ENCODE measurements around the gene IL1RN.

Gene IL1RN

GRCh38 chr2:113127646-113128570, 510 bp downstream of the IL1RN start:
- no peak for DNase-seq (ENCODE audit: low read depth in 2 of 2)

DNA sequence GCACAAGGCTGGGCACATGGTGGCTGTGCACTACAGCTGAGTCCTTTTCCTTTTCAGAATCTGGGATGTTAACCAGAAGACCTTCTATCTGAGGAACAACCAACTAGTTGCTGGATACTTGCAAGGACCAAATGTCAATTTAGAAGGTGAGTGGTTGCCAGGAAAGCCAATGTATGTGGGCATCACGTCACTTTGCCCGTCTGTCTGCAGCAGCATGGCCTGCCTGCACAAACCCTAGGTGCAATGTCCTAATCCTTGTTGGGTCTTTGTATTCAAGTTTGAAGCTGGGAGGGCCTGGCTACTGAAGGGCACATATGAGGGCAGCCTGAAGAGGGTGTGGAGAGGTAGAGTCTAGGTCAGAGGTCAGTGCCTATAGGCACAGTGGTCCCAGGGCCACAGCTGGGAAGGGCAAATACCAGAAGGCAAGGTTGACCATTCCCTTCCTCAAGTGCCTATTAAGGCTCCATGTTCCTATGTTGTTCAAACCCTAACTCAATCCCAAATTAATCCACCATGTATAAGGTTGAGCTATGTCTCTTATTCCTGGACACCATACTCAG, 2.2 kb downstream of the IL1RN start:
- DNase-seq (ENCODE audit: low read depth in 2 of 2) = no peak

DNA sequence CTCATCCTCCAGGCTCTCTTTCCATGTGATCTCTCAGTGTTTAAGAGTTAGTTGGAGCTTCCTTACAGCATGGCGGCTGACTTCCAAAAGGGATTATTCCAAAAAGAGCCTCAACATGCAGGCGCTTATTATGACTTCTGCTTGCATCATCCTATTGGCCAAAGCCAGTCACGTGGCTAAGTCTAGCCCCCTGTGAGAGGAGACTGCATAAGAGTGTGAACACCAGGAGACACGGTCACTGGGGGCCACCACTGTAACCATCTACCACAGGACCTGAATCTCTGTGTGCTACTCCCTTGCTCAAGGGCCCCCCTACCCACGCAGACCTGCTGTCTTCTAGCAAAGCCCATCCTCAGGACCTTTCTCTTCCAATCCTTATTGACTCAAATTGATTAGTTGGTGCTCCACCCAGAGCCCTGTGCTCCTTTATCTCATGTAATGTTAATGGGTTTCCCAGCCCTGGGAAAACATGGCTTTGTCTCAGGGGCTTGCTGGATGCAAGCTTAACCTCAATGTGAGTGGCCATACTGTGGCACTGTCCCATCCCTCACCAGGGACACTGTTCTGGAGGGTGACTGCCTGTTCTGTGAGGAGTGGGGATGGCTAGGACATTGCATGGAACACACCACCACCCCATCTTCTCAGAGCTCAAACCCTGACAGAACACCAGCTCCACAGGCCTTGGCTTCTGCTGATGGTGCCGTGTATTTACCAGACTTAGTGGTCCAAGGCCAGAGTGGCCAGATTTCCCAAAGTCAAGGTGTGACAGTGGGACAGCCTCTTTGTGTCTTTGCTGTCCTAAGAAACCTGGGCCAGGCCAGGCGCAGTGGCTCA, 4.2 kb downstream of the IL1RN start:
- no peak for DNase-seq (ENCODE audit: low read depth in 2 of 2)

GRCh38 chr2:113132414-113133021, 5.1 kb downstream of the IL1RN start:
- DNase-seq (ENCODE audit: low read depth in 2 of 2) = no peak

DNA sequence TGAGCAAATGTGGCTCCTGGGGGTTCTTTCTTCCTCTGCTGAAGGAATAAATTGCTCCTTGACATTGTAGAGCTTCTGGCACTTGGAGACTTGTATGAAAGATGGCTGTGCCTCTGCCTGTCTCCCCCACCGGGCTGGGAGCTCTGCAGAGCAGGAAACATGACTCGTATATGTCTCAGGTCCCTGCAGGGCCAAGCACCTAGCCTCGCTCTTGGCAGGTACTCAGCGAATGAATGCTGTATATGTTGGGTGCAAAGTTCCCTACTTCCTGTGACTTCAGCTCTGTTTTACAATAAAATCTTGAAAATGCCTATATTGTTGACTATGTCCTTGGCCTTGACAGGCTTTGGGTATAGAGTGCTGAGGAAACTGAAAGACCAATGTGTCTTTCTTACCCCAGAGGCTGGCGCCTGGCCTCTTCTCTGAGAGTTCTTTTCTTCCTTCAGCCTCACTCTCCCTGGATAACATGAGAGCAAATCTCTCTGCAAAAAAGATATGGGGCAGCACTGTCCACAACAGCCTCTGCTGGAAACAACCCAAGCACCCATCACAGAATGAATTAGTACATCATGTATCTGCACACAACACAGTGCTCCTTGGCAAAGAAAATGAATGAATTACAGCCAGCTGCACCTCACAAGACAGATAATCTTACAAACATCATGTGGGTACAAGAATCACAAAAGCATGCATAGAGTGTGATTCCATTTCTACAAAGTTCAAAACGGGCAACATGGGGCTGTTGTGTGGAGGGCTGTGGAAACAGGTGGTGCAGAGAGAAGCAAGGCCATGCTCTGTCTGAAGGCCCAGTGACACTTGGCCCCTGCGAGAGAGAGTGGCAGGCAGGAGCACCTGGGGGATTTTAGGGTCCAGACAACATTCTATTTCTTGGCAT, 6.6 kb downstream of the IL1RN start:
- no peak for DNase-seq (ENCODE audit: low read depth in 2 of 2)

DNA sequence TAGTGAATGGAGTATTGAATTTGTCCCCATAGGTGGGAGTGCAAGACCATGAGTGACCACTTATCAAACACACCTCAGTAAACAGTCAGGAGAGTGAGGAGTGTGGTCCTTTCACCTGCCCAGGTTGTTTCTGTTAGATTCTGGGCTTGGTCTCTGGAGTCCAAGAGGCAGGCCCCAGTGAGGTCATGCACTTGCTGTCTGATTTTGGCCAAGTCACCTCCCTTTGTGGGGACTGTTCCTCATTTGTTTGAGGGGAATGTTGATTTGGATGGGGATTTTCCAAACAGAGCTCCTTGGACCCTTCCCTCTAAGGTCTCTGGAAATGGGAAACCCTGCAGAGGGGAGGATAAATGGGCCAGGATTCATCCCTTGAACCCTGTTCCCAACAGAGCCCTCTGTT, 7.3 kb downstream of the IL1RN start:
- DNase-seq (ENCODE audit: low read depth in 2 of 2) = no peak

GRCh38 chr2:113135317-113135716, 7.9 kb downstream of the IL1RN start:
- no peak for DNase-seq (ENCODE audit: low read depth in 2 of 2)

- DNase-seq (ENCODE audit: low read depth in 2 of 2) = no peak
These were observed 9.7 kb downstream of the IL1RN start for GRCh38 chr2:113136828-113137775.

DNA sequence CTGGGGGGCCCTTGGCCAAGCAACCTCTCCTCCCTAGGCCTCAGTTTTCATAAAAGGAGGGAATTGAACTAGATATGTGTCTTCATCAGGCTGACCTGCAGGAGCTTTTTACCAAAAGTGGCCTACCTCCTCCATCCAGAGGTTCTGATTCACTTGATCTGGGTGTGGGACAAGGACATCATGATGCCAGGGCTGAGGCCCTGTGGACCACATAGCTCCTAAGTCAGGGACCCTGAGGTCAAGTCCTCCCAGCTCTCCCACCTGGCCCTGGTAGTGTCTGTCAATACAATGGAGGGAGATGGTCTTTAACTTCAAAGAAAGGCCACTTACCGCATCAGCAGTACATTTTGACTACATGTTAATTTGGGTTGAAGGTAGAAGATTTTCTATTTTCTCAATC, 10.4 kb downstream of the IL1RN start:
- no peak for DNase-seq (ENCODE audit: low read depth in 2 of 2)

GRCh38 chr2:113138428-113139322, 11.3 kb downstream of the IL1RN start:
- peak; percentile 23 to 35 for DNase-seq (ENCODE audit: low read depth in 2 of 2)

DNA sequence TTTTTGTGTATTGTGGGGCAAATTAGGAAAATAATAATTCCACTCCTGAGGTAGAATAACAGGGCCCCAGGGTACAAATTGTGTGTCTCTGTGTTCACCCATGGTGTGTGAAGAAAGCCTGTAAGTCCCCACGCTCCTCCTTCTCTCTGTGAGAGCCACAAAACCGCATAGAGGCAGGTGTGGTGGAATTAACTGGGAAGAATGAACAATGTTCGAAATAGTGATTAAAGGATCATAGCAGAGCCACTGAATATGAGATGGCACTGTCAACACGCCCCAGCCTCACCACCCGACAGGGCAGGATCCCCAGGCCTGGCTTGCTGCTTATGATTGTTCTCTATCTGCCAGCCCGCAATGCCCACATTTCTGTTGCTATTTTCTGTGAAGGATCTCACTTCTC, 14.1 kb downstream of the IL1RN start:
- DNase-seq (ENCODE audit: low read depth in 2 of 2) = no peak

- DNase-seq (ENCODE audit: low read depth in 2 of 2) = no peak
These were observed 14.9 kb downstream of the IL1RN start for GRCh38 chr2:113142290-113142689.

GRCh38 chr2:113144259-113144658, 16.9 kb downstream of the IL1RN start:
- DNase-seq (ENCODE audit: low read depth in 2 of 2) = no peak

DNA sequence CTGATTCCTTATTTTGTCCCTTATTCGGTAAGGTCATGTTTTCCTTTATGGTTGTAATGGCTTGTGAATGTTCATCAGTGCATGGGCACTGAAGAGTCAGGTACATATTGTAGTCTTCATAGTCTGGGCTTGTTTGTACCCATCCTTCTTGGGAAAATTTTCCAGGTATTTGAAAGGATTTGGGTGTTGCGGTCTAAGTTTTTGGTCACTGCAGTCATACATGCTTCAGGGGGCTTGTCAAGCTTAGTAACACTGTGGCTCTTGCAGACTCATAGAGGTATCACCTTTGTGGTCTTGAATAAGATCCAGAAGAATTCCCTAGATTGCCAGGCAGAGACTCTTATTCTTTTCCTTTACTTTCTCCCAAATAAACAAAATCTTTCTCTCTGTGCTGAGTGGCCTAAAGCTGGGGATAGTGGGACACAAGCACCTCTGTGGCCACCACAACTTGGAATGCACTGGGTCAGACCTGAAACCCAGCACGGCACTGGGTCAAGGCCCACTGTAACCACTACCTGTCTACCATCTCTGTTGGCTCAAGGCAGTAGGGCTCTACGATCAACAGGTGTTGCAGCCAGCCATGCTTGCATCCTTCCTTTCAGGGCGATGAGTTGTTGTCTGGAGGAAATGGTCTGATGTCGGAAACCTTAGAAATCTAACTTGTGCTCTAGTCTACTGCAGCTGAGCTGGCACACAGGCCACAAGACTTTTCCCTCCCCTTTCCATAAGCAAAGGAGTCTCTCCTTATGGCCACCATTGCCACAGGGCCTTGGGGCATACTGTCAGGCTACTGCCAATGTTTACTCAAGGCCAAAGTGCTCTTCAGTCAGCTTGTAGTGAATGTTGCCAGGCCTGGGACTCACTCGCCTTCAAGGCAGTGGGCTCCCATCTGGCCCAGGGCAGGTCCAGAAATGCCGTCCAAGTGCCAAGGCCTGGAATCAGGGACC, 21.5 kb downstream of the IL1RN start:
- DNase-seq (ENCODE audit: low read depth in 2 of 2) = no peak

DNA sequence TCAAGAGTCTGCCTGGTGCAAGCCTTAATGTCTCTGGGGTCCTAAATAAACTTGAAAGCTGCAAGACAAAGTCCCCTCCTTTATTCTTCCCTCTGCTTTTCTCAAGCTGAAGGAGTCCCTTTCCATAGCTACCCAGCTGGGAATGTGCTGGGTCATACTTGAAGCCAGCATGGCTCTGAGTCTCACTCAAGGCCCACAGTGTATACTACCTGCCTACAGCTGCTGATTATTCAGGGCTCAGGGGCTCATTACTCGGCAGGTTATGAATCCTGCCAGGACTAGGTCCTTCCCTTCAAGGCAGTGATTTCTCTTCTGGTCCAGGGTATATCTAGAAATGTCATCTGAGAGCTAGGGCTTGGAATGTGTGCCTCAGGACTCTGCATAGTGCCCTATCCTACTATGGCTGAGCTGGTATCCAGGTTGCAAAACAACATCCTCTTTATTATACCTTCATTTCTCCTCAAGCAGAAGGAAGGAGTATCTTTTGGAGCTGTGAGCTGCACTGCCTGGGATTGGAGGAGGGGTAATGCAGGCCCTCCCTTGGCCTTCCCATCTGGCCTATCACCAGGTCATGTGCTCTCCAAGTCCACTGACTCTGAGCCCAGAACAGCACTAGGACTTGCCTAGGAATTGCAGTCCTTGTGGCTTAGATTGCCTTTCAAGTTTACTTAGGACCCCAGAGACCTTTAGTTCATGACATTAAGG, 22.3 kb downstream of the IL1RN start:
- DNase-seq (ENCODE audit: low read depth in 2 of 2) = no peak

GRCh38 chr2:113150258-113150601, 22.8 kb downstream of the IL1RN start:
- DNase-seq (ENCODE audit: low read depth in 2 of 2) = no peak

DNA sequence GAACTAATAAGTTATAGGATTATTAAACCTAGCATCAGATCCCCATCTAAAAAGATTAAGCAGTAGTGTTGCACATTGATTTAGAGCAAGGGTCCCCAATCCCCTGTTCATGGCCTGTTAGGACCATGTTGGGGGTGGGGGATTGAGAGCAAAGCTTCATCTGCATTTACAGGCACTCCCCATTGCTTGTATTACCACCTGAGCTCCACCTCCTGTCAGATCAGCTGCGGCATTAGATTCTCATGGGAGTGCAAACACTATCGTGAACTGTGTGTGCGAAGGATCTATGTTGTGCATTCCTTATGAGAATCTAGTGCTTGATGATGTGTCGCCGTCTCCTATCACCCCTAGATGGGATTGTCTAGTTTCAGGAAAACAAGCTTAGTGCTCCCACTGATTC, 27.9 kb downstream of the IL1RN start:
- no peak for DNase-seq (ENCODE audit: low read depth in 2 of 2)
